K562 (cell line): ENCODE measurements around the gene ACTN1. TPM values are rescaled to one million over a fixed set of nuclear protein-coding genes. Genes with fewer than 3 reads are reported as not detected.

Experiments
- ATAC-seq: fragments of 200-7000 bp; cut with Tn5 transposase; 3 replicates; pipeline ENCODE4 v1.9.1; 2020; ENCODE audit warnings: moderate library complexity
- BruUV-seq: library from RNA; stranded (reverse); fragments of 400-500 nt; replicated peaks from 2 replicates; lab custom pipeline; 2021; lab: Mats Ljungman, UMichigan
- CTCF ChIA-PET: fragments of 300-600 bp; formaldehyde crosslinking; extraction: SDS; loops from one replicate; lab custom pipeline; 2021; ENCODE audit warnings: low intra/inter-chr PET ratio; lab: Yijun Ruan, JAX
- POLR2A ChIA-PET: fragments of 300-600, 350-650 bp; sonication (Branson Sonifier 250); formaldehyde crosslinking; extraction: SDS; loops from one replicate; lab custom pipeline; 2021; ENCODE audit warnings: antibody characterized with exemption, inconsistent platforms; lab: Yijun Ruan, JAX
- DNase-seq, 4 experiments: peaks; one replicate each; pipeline versions ENCODE4 v3.0.0 to v3.0.0-alpha.2; 2011 to 2018; ENCODE audit warnings: low spot score in 3 of 4, mixed read lengths in 3 of 4; ENCODE audit errors: extremely low read depth in 1 of 4
- FAIRE-seq: peaks from 2 replicates; lab custom pipeline; 2011; peaks lifted over from hg19 to GRCh38; lab: Jason Lieb, UNC
- H2AFZ ChIP-seq: 2 replicates; pipeline ENCODE4 v1.6.0; 2011; ENCODE audit warnings: low read depth, low read length, control low read depth, inconsistent platforms
- H3K27ac ChIP-seq: fragments of 200-600 bp; 3 replicates; pipeline ENCODE4 v1.8.0; 2011; ENCODE audit warnings: low read depth, mild to moderate bottlenecking, control low read depth, inconsistent platforms, low read length, moderate library complexity, mixed read lengths; ENCODE audit errors: extremely low read depth
- H3K27me3 ChIP-seq, 2 experiments: fragments of 300-600 bp in 1 of 2; 2 replicates in 1 of 2; 3 replicates in 1 of 2; pipeline versions ENCODE4 v1.6.0 to v1.8.0; 2011; ENCODE audit warnings: inconsistent platforms in 2 of 2, low read length in 2 of 2, mild to moderate bottlenecking in 1 of 2, mixed read lengths in 1 of 2, moderate library complexity in 1 of 2; ENCODE audit not compliant: control insufficient read depth in 2 of 2, insufficient read depth in 2 of 2
- H3K36me3 ChIP-seq: fragments of 300-600 bp; 3 replicates; pipeline ENCODE4 v1.8.0; 2011; ENCODE audit warnings: mild to moderate bottlenecking, low read length, inconsistent platforms; ENCODE audit not compliant: control insufficient read depth, insufficient read depth
- H3K4me1 ChIP-seq, 2 experiments: fragments of 200-600 bp in 1 of 2; replicated peaks in 1 of 2; 2 replicates in 1 of 2; 3 replicates in 1 of 2; pipeline versions ENCODE4 v1.5.1 to v1.8.0; 2011; ENCODE audit warnings: inconsistent platforms in 2 of 2, low read length in 2 of 2, mild to moderate bottlenecking in 1 of 2, mixed read lengths in 1 of 2, moderate library complexity in 1 of 2; ENCODE audit not compliant: control insufficient read depth in 2 of 2, insufficient read depth in 2 of 2
- H3K4me2 ChIP-seq: 2 replicates; pipeline ENCODE4 v1.6.1; 2011; ENCODE audit warnings: low read length, control low read depth, inconsistent platforms, mixed read lengths; ENCODE audit not compliant: insufficient read depth
- H3K4me3 ChIP-seq: fragments of 200-600 bp; sonication (generic), shearing (Covaris generic); 2 replicates; pipeline ENCODE4 v1.5.1; 2016; ENCODE audit warnings: control low read depth, inconsistent platforms
- H3K79me2 ChIP-seq: fragments of 200-600 bp; 3 replicates; pipeline ENCODE4 v1.8.0; 2011; ENCODE audit warnings: low read length, inconsistent platforms; ENCODE audit not compliant: control insufficient read depth, insufficient read depth
- H3K9ac ChIP-seq, 2 experiments: 2 replicates each; pipeline versions ENCODE4 v1.6.0 to v1.6.1; 2011; ENCODE audit warnings: low read depth in 2 of 2, low read length in 2 of 2, control low read depth in 1 of 2, inconsistent platforms in 1 of 2, mild to moderate bottlenecking in 1 of 2, mixed read lengths in 1 of 2; ENCODE audit not compliant: insufficient read depth in 1 of 2
- H3K9me1 ChIP-seq: one replicate; pipeline ENCODE4 v1.6.0; 2011; ENCODE audit warnings: inconsistent platforms, mild to moderate bottlenecking, low read length, moderate library complexity; ENCODE audit not compliant: control insufficient read depth, insufficient read depth
- H3K9me3 ChIP-seq: replicated peaks from 2 replicates; pipeline ENCODE4 v1.5.1; 2011; ENCODE audit warnings: low read depth, low read length, inconsistent platforms; ENCODE audit not compliant: control insufficient read depth, insufficient read depth
- H4K20me1 ChIP-seq: replicated peaks from 2 replicates; pipeline ENCODE4 v1.6.1; 2011; ENCODE audit warnings: low read length, inconsistent platforms, mixed read lengths; ENCODE audit not compliant: control insufficient read depth, insufficient read depth
- TRIM28 ChIP-seq: fragments of 450-650 bp; IDR thresholded peaks from 2 replicates; pipeline ENCODE4 v1.6.1; 2017
- WGBS: fragments of 100-300 bp; shearing (Covaris generic); methylation state at CpG from one replicate; pipeline ENCODE4 v1.1.6; 2016; ENCODE audit warnings: low coverage, mixed read lengths; ENCODE audit not compliant: insufficient coverage; ENCODE audit errors: missing lambda C conversion rate; 5-methylcytosine and 5-hydroxymethylcytosine counted together
- in situ Hi-C: fragments of 300-500 bp; cut with MboI; formaldehyde crosslinking; loops from 4 replicates; pipeline ENCODE4 v1.15.0; 2018; ENCODE audit warnings: inconsistent platforms, mixed read lengths
- intact Hi-C: fragments of 100-400 bp; cut with micrococcal nuclease; formaldehyde crosslinking; loops from 2 replicates; pipeline ENCODE4 v1.14.2; 2022
- polyA plus RNA-seq, 8 experiments: library from polyadenylated mRNA; depleted of rRNA in 4 of 8; stranded (reverse) in 5 of 8; unstranded in 3 of 8; fragments of >200 nt; fragmentation: Nextera tagmentation in 2 of 8; fragmentation: Illumina TruSeq in 1 of 8; extraction: Ambion mirVana in 2 of 8; extraction: Trizol in 1 of 8; gene quantifications; 2 replicates each; pipeline versions ENCODE4 v1.2.1 to v1.2.3, GENCODE V29; 2011 to 2014; ENCODE audit warnings: inconsistent platforms in 1 of 8, missing spikeins in 1 of 8
- total RNA-seq, 7 experiments: library from RNA; depleted of rRNA in 6 of 7; stranded (reverse); fragments of >200 nt in 6 of 7; fragmentation: Illumina TruSeq in 2 of 7; extraction: Trizol in 2 of 7; gene quantifications; 2 replicates each; pipeline versions ENCODE4 v1.2.1 to v1.2.3, GENCODE V29; 2011 to 2021; ENCODE audit warnings: low replicate concordance in 1 of 7
- TF ChIP-seq, protein P1 (sequence below): fragments of 450-650 bp; IDR thresholded peaks from 2 replicates; pipeline ENCODE4 v1.6.1; 2016; ENCODE audit warnings: antibody characterized with exemption
- TF ChIP-seq, protein P2 (sequence below): sonication (generic); formaldehyde crosslinking; IDR thresholded peaks from 2 replicates; pipeline ENCODE4 v1.8.0; 2023; ENCODE audit warnings: mild to moderate bottlenecking, missing genetic modification reagents
- TF ChIP-seq, protein P3 (sequence below), 3 experiments: fragments of 200-800 bp in 1 of 3; fragments of 250-450 bp in 1 of 3; fragments of 450-650 bp in 1 of 3; sonication (Bioruptor Pico) in 1 of 3; sonication (Bioruptor generic) in 1 of 3; formaldehyde crosslinking in 1 of 3; IDR thresholded peaks; 2 replicates each; pipeline versions ENCODE4 v1.6.1 to v1.8.0; 2016 to 2022; ENCODE audit warnings: mild to moderate bottlenecking in 2 of 3, missing genetic modification characterization in 2 of 3, missing compliant biosample characterization in 1 of 3, moderate library complexity in 1 of 3

The ACTN1 gene
- total and polyA plus RNA-seq, 9 of the 15 experiments (the other 6 are each of a cell fraction or from before 2014, with no cell fraction given): 2.2 to 67.7 (median 34.5) TPM

DNA sequence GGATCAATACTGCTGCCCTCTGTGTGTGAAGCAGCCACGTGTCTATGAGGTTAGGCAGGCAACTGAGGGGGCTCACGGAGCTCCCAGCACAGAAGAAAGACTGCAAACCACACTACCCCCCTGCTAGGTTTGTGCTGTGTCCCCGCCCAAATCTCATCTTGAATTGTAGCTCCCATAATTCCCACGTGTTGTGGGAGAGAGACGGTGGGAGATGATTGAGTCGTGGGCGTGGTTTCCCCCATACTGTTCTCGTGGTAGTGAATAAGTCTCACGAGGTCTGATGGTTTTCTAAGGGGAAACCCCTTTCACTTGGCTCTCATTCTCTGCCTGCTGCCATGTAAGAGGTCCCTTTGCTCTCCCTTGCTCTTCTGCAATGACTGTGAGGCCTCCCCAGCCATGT, 68.6 kb downstream of the ACTN1 start:
- no peaks in the 10 kb centered on the region for H3K9me3 ChIP-seq
- H2AFZ ChIP-seq: no peak overlapping the region
- ChIA-PET POLR2A (interaction anchor here (0.6 to 1.0 kb wide), 2 partner anchors 146 to 191 kb away, joined by 3 read pairs; no protein-coding TSS in a partner anchor), CTCF (interaction anchor here (2.0 kb wide), 1 partner anchor 197 kb away, joined by 13 read pairs; no protein-coding TSS in a partner anchor)
- no peak for ATAC-seq
- no TSS peak for BruUV-seq
- no peak for FAIRE-seq
- no peak overlapping the region for H3K4me3 ChIP-seq
- no peaks in the 10 kb centered on the region for H4K20me1 ChIP-seq
- no peak for DNase-seq
- no peaks in the 10 kb centered on the region for H3K4me1 ChIP-seq
- intact Hi-C loops: loop anchor here (2.0 to 10.0 kb wide), 2 partner anchors 94 to 196 kb away; no protein-coding TSS in a partner anchor
- peaks cover 41% of the 10 kb centered on the region; the same call in 2 of the 3 replicates for H3K36me3 ChIP-seq
- TF ChIP-seq, protein P1, sequence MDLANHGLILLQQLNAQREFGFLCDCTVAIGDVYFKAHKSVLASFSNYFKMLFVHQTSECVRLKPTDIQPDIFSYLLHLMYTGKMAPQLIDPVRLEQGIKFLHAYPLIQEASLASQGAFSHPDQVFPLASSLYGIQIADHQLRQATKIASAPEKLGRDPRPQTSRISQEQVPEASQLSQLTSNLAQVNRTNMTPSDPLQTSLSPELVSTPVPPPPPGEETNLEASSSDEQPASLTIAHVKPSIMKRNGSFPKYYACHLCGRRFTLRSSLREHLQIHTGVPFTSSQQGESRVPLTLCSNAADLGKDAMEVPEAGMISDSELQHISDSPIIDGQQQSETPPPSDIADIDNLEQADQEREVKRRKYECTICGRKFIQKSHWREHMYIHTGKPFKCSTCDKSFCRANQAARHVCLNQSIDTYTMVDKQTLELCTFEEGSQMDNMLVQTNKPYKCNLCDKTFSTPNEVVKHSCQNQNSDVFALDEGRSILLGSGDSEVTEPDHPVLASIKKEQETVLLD: no peak
- no peak for TF ChIP-seq TRIM28
- TF ChIP-seq, protein P2, sequence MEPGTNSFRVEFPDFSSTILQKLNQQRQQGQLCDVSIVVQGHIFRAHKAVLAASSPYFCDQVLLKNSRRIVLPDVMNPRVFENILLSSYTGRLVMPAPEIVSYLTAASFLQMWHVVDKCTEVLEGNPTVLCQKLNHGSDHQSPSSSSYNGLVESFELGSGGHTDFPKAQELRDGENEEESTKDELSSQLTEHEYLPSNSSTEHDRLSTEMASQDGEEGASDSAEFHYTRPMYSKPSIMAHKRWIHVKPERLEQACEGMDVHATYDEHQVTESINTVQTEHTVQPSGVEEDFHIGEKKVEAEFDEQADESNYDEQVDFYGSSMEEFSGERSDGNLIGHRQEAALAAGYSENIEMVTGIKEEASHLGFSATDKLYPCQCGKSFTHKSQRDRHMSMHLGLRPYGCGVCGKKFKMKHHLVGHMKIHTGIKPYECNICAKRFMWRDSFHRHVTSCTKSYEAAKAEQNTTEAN (CRISPR knock-in tag): no peak
- TF ChIP-seq, protein P3, sequence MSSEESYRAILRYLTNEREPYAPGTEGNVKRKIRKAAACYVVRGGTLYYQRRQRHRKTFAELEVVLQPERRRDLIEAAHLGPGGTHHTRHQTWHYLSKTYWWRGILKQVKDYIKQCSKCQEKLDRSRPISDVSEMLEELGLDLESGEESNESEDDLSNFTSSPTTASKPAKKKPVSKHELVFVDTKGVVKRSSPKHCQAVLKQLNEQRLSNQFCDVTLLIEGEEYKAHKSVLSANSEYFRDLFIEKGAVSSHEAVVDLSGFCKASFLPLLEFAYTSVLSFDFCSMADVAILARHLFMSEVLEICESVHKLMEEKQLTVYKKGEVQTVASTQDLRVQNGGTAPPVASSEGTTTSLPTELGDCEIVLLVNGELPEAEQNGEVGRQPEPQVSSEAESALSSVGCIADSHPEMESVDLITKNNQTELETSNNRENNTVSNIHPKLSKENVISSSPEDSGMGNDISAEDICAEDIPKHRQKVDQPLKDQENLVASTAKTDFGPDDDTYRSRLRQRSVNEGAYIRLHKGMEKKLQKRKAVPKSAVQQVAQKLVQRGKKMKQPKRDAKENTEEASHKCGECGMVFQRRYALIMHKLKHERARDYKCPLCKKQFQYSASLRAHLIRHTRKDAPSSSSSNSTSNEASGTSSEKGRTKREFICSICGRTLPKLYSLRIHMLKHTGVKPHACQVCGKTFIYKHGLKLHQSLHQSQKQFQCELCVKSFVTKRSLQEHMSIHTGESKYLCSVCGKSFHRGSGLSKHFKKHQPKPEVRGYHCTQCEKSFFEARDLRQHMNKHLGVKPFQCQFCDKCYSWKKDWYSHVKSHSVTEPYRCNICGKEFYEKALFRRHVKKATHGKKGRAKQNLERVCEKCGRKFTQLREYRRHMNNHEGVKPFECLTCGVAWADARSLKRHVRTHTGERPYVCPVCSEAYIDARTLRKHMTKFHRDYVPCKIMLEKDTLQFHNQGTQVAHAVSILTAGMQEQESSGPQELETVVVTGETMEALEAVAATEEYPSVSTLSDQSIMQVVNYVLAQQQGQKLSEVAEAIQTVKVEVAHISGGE (CRISPR knock-in tag; IDR thresholded peaks at IDR 0.05): no peak
- WGBS: 73% methylated on average over 5 of the region's 9 CpGs
- no peaks in the 10 kb centered on the region for H3K27me3 ChIP-seq
- H3K9me1 ChIP-seq: no peaks in the 10 kb centered on the region
- no peak overlapping the region for H3K9ac ChIP-seq
- H3K27ac ChIP-seq: no peak overlapping the region
- no peaks in the 10 kb centered on the region for H3K79me2 ChIP-seq
- H3K4me2 ChIP-seq: no peak overlapping the region
- in situ Hi-C loops: loop anchor here (10.0 kb wide), 1 partner anchor 184 kb away; no protein-coding TSS in a partner anchor
